IPS DF 6.9 (cell line): ENCODE measurements around the gene FUNDC2.

ENCODE experiments used
- DNase-seq: peaks from one replicate; pipeline ENCODE4 v3.0.0-alpha.2; 2013; ENCODE audit warnings: low read depth, low spot score
- H3K27ac ChIP-seq: one replicate; pipeline ENCODE4 v1.5.1; 2013; ENCODE audit warnings: low read length, control low read depth
- H3K27me3 ChIP-seq: 2 replicates; pipeline ENCODE4 v1.6.1; 2013; ENCODE audit warnings: mild to moderate bottlenecking, low read length; ENCODE audit not compliant: control insufficient read depth, insufficient read depth
- H3K36me3 ChIP-seq: 2 replicates; pipeline ENCODE4 v1.6.1; 2013; ENCODE audit warnings: low read length; ENCODE audit not compliant: control insufficient read depth, insufficient read depth
- H3K4me1 ChIP-seq: 2 replicates; pipeline ENCODE4 v1.6.1; 2013; ENCODE audit warnings: low read length; ENCODE audit not compliant: control insufficient read depth, insufficient read depth
- H3K4me3 ChIP-seq: 2 replicates; pipeline ENCODE4 v1.5.1; 2013; ENCODE audit warnings: mild to moderate bottlenecking, low read length
- H3K9me3 ChIP-seq: 2 replicates; pipeline ENCODE4 v1.6.1; 2013; ENCODE audit warnings: low read length, inconsistent platforms; ENCODE audit not compliant: control insufficient read depth, insufficient read depth
- WGBS: extraction: QIAGEN DNeasy Blood & Tissue Kit; methylation state at CpG from one replicate; pipeline ENCODE4 v1.1.7; 2013; ENCODE audit warnings: mixed read lengths, missing lambda C conversion rate; ENCODE audit not compliant: insufficient read length, insufficient coverage; 5-methylcytosine and 5-hydroxymethylcytosine counted together

Gene FUNDC2

GRCh38 chrX:155070038-155070437 lies 43.4 kb downstream of the FUNDC2 start:
- Histone ChIP-seq H3K4me1 (no peaks in the 10 kb centered on the region), H3K9me3 (no peaks in the 10 kb centered on the region), H3K36me3 (no peaks in the 10 kb centered on the region; the same call in 1 of the 2 replicates), H3K27me3 (no peaks in the 10 kb centered on the region), H3K4me3 (peak overlapping the region; percentile 49; the same call in 1 of the 2 replicates), H3K27ac (no peak overlapping the region)
- no peak for DNase-seq
- WGBS, result no CpG with 5 or more reads among the region's 12 CpGs

- no peaks in the 10 kb centered on the region for H3K27me3 ChIP-seq
- H3K9me3 ChIP-seq, result no peaks in the 10 kb centered on the region
- H3K36me3 ChIP-seq, result no peaks in the 10 kb centered on the region; the same call in 1 of the 2 replicates
- H3K4me3 ChIP-seq, result peak overlapping the region; percentile 49; the same call in 1 of the 2 replicates
- H3K4me1 ChIP-seq, result no peaks in the 10 kb centered on the region
- no peak overlapping the region for H3K27ac ChIP-seq
- no CpG with 5 or more reads among the region's 16 CpGs for WGBS
- DNase-seq, result no peak
Observed at GRCh38 chrX:155070663-155070974, 44.0 kb downstream of the FUNDC2 start.

GRCh38 chrX:155070975-155071693 lies 44.5 kb downstream of the FUNDC2 start, which contains the start of the genes BRCC3, CMC4 and MTCP1:
BRCC3 (plus strand) TSS chrX:155071508; CDS start chrX:155071528, 20 bp downstream.
CMC4 (minus strand) TSS chrX:155071136; CDS start chrX:155064023, 7,113 bp downstream.
MTCP1 (minus strand) TSS chrX:155071136; CDS start chrX:155066010, 5,126 bp downstream.
- Histone ChIP-seq H3K9me3 (no peaks in the 10 kb centered on the region), H3K27ac (no peak within 1 kb of the TSS), H3K36me3 (no peaks in the 10 kb centered on the region; the same call in 1 of the 2 replicates), H3K4me1 (no peaks in the 10 kb centered on the region), H3K4me3 (peak within 1 kb of the TSS; percentile 73), H3K27me3 (no peaks in the 10 kb centered on the region)
- no CpG with 5 or more reads among the region's 81 CpGs for WGBS
- DNase-seq, result peak; percentile 37

- Histone ChIP-seq H3K4me3 (peak overlapping the region; percentile 73), H3K27ac (no peak overlapping the region), H3K36me3 (no peaks in the 10 kb centered on the region; the same call in 1 of the 2 replicates), H3K9me3 (no peaks in the 10 kb centered on the region), H3K4me1 (no peaks in the 10 kb centered on the region), H3K27me3 (no peaks in the 10 kb centered on the region)
- DNase-seq, result no peak
- no CpG with 5 or more reads among the region's 25 CpGs for WGBS
Observed at GRCh38 chrX:155071694-155072280, 45.1 kb downstream of the FUNDC2 start.

GRCh38 chrX:155086202-155086840 lies 59.7 kb downstream of the FUNDC2 start:
- H3K9me3 ChIP-seq, result no peaks in the 10 kb centered on the region
- DNase-seq, result peak; percentile 50
- no peaks in the 10 kb centered on the region for H3K4me1 ChIP-seq
- no peak overlapping the region for H3K4me3 ChIP-seq
- WGBS, result no CpG with 5 or more reads among the region's 24 CpGs
- H3K27ac ChIP-seq, result no peak overlapping the region
- H3K27me3 ChIP-seq, result no peaks in the 10 kb centered on the region
- no peaks in the 10 kb centered on the region; the same call in 1 of the 2 replicates for H3K36me3 ChIP-seq

- Histone ChIP-seq H3K27me3 (no peaks in the 10 kb centered on the region), H3K4me3 (no peak overlapping the region), H3K9me3 (no peaks in the 10 kb centered on the region), H3K4me1 (no peaks in the 10 kb centered on the region), H3K27ac (no peak overlapping the region), H3K36me3 (no peaks in the 10 kb centered on the region; the same call in 1 of the 2 replicates)
- DNase-seq, result no peak
- WGBS, result 100% methylated on average over 2 of the region's 26 CpGs
Observed at GRCh38 chrX:155086961-155087735, 60.5 kb downstream of the FUNDC2 start.

- no peaks in the 10 kb centered on the region; the same call in 1 of the 2 replicates for H3K36me3 ChIP-seq
- no peaks in the 10 kb centered on the region for H3K4me1 ChIP-seq
- H3K27me3 ChIP-seq, result no peaks in the 10 kb centered on the region
- WGBS, result no CpG with 5 or more reads among the region's 4 CpGs
- DNase-seq, result no peak
- H3K9me3 ChIP-seq, result no peaks in the 10 kb centered on the region
- no peak overlapping the region for H3K27ac ChIP-seq
- H3K4me3 ChIP-seq, result no peak overlapping the region
Observed at GRCh38 chrX:155094468-155095061, 67.9 kb downstream of the FUNDC2 start.

- Histone ChIP-seq H3K27ac (no peak overlapping the region), H3K4me1 (no peaks in the 10 kb centered on the region), H3K4me3 (no peak overlapping the region), H3K27me3 (no peaks in the 10 kb centered on the region), H3K9me3 (no peaks in the 10 kb centered on the region), H3K36me3 (no peaks in the 10 kb centered on the region)
- WGBS, result no CpG with 5 or more reads among the region's 2 CpGs
- no peak for DNase-seq
Observed at GRCh38 chrX:155105919-155106318, 79.3 kb downstream of the FUNDC2 start.

GRCh38 chrX:155108427-155108826 lies 81.8 kb downstream of the FUNDC2 start:
- H3K36me3 ChIP-seq, result no peaks in the 10 kb centered on the region
- no peaks in the 10 kb centered on the region for H3K9me3 ChIP-seq
- H3K27me3 ChIP-seq, result no peaks in the 10 kb centered on the region
- H3K4me3 ChIP-seq, result no peak overlapping the region
- H3K4me1 ChIP-seq, result no peaks in the 10 kb centered on the region
- no peak for DNase-seq
- H3K27ac ChIP-seq, result no peak overlapping the region
